ENCODE data around the gene NOTCH3.

The NOTCH3 gene

DNA sequence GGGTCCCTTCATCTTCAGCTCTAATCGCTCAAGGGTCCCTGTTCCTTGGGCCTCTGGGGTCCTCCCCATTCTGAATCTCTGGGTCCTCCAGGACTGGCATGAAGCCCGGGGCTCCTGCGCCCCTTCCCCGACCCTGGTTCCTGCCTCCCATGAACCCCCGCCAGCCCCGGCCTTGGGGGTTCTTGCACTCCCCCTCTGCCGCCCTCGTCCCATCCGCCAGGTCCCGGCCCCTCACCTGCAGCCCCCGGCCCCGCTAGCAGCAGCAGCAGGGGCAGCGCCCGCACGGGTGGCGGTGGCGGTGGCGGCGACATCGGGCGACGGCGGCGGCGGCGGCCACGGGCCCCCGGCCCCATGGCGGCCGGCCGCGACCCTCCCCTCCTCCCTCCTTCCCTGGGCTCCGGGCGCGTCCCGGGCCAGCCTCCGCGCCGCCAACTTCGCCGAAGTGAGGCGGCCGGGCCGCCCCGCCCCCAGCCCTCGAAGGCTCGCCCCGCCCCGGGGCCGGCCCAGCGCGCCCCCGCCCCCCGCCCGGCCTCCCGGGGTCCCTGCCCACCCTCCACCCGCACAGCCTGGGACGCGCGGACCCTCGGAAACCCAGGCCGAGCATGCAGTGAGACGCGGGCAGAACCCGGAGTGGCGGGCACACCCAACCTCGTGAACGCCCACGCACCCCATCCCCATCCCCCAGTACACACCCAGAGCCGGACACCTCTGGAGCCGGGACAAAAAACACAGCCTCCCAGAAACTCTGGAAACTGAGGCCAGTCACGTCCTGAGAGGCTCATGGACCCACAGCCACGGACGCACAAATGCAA is at the start of gene NOTCH3:
TSS of gene NOTCH3 (minus strand) at position 443 of the 812 bp plus-strand sequence. CDS start at position 353, 90 bp downstream.
- no peaks in the 10 kb centered on the region for H3K27me3 ChIP-seq (ENCODE audit: control insufficient read depth, insufficient read depth, low read length)
- H3K9me3 ChIP-seq (ENCODE audit: control insufficient read depth, insufficient read depth, low read length) = no peaks in the 10 kb centered on the region
- peak within 1 kb of the TSS; percentile 79 for H3K9ac ChIP-seq (ENCODE audit: low read depth, low read length)
- H3K36me3 ChIP-seq (ENCODE audit: control insufficient read depth, insufficient read depth, low read length) = peaks cover 5% of the 10 kb centered on the region
- peak within 1 kb of the TSS; percentile 91 for H3K4me3 ChIP-seq (ENCODE audit: low read depth, low read length)
- H3K4me1 ChIP-seq (ENCODE audit: control insufficient read depth, insufficient read depth, low read length) = peaks cover 8% of the 10 kb centered on the region

DNA sequence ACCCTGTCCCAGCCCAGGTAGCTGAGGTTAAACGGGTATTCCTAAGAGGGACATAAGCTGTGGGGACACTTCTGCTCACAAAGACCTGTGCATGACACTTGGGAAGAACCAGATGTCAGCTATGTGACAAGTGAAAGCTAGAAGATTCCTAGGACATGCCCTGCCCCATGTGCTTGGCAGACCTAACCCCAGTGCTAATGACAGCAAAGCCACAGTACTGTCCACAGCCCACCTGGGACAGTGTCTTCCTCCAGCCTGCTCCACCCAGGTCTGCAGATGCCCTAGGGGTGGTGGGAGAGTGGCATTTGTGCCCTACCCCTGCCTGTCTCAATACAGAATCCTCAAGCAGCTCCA is 49.8 kb upstream of the NOTCH3 start:
- Histone ChIP-seq H3K36me3 (ENCODE audit: control insufficient read depth, insufficient read depth, low read length) (peaks cover 71% of the 10 kb centered on the region), H3K4me3 (ENCODE audit: low read depth, low read length) (no peak overlapping the region), H3K9me3 (ENCODE audit: control insufficient read depth, insufficient read depth, low read length) (no peaks in the 10 kb centered on the region), H3K9ac (ENCODE audit: low read depth, low read length) (no peak overlapping the region), H3K27me3 (ENCODE audit: control insufficient read depth, insufficient read depth, low read length) (no peaks in the 10 kb centered on the region), H3K4me1 (ENCODE audit: control insufficient read depth, insufficient read depth, low read length) (peaks cover 4% of the 10 kb centered on the region)

DNA sequence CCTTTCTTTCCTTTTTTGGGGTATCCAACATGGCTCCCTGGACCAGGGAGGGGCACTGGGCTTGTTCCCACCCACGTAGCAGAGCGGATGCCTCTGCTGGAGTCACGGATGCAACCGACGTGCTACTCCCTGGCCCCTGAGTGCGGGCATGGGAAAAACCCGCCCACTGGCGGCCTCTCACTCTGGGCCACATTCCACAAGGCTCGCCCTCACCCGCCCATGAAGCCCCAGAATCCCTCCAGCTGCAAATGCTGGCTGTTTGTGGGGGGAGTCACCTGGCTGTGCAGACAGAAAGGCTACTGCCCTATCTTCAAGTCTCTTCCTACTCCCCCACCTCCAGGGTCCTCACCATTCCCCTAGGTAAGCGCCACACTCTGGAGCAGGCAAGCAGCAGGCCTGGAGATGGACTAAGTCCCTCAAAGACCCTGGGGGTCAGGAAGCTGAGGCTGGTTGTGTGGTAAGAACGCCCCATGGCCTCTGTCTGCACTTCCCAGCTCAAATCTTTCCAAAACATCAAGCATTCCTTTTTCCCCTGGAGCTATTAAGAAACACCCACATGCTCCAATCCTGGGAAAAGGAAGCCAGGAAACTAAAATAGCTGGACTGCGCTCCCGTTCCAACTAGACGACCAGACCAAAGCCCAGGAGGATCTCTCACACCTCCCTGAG is 49.3 kb upstream of the NOTCH3 start:
- Histone ChIP-seq H3K27me3 (ENCODE audit: control insufficient read depth, insufficient read depth, low read length) (no peaks in the 10 kb centered on the region), H3K4me1 (ENCODE audit: control insufficient read depth, insufficient read depth, low read length) (peaks cover 4% of the 10 kb centered on the region), H3K9me3 (ENCODE audit: control insufficient read depth, insufficient read depth, low read length) (no peaks in the 10 kb centered on the region), H3K4me3 (ENCODE audit: low read depth, low read length) (no peak overlapping the region), H3K36me3 (ENCODE audit: control insufficient read depth, insufficient read depth, low read length) (peaks cover 71% of the 10 kb centered on the region), H3K9ac (ENCODE audit: low read depth, low read length) (no peak overlapping the region)

DNA sequence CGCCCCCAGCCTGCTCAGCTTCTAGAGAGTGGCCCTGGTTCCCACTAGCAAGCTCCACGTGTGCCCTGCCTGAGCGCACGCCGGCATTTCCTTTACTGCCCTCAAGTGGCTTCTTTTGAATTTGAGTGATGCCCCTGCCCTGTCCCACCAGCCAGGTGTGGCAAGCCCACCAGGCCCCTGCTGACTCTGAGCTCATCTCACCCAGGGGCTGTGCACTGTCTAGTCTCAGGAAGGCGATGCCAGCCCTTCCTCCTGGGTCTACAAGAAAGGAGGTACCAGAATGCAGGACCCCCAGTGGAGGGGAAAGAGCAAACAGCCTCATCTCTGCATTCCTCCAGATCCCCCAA is 48.7 kb upstream of the NOTCH3 start:
- Histone ChIP-seq H3K9me3 (ENCODE audit: control insufficient read depth, insufficient read depth, low read length) (no peaks in the 10 kb centered on the region), H3K9ac (ENCODE audit: low read depth, low read length) (no peak overlapping the region), H3K27me3 (ENCODE audit: control insufficient read depth, insufficient read depth, low read length) (no peaks in the 10 kb centered on the region), H3K4me3 (ENCODE audit: low read depth, low read length) (no peak overlapping the region), H3K4me1 (ENCODE audit: control insufficient read depth, insufficient read depth, low read length) (peaks cover 4% of the 10 kb centered on the region), H3K36me3 (ENCODE audit: control insufficient read depth, insufficient read depth, low read length) (peaks cover 71% of the 10 kb centered on the region)

DNA sequence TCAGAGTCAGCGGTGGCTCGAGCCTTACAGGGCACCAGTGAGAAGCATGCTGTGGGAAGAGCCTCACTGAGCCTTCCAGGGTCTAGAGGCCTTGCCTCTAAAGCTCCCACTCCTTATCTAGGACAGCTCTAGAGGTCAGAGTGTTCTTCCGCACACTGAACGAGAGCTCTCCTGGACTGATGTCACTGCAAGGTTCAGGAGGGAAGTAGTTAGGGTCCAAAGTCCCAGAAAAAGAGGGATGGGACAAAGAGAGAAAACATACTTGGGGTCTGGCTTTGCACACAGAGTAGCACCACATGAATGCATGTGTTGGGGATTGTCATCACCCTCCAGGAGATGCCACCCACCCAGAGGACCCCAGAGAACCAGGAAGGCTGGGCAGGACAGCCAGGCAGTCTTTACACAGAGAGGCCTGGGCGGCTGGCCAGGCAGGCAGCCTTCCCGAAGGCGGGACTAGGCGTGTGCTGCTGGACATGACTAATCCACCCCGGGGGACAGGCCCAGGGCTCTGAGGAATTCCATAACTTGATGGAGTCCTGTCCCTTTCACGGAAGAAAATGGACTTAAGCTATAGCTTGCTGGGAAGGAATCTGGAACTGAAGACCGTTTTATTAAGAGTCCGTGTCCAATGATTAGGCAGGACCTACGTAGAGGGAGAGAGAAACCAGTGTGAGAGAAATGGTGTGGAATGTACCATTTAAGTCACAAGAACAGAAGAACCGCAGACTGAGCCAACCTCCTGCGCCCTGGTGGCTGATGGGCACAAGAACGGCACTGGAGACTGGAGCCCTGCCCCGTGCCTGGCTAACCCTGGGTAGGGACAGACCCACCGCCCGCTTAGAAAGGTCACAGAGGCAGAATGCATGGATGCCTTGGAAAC is 48.1 kb upstream of the NOTCH3 start:
- Histone ChIP-seq H3K9me3 (ENCODE audit: control insufficient read depth, insufficient read depth, low read length) (no peaks in the 10 kb centered on the region), H3K27me3 (ENCODE audit: control insufficient read depth, insufficient read depth, low read length) (no peaks in the 10 kb centered on the region), H3K4me1 (ENCODE audit: control insufficient read depth, insufficient read depth, low read length) (peaks cover 4% of the 10 kb centered on the region), H3K4me3 (ENCODE audit: low read depth, low read length) (no peak overlapping the region), H3K9ac (ENCODE audit: low read depth, low read length) (no peak overlapping the region), H3K36me3 (ENCODE audit: control insufficient read depth, insufficient read depth, low read length) (peaks cover 70% of the 10 kb centered on the region)

DNA sequence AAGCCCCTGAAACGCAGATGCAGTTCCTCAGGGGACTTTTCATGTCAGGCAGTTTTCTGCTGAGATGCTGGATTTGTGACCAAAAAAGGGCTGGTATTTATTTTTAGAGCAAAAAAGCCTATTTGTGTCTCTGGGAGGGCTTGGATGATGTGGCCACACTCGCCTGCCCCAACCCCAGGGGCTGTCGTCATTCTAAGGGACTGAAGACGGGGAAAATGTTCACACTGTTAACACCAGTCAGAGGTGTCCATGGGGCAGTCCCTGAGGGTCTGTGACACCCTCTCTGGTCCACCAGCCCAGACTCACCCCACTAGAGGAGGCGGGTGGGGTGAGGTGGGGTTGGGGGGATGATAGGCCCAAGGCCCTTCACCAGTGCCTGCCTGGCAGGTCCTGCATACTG is 47.3 kb upstream of the NOTCH3 start:
- H3K4me1 ChIP-seq (ENCODE audit: control insufficient read depth, insufficient read depth, low read length) = peaks cover 4% of the 10 kb centered on the region
- H3K27me3 ChIP-seq (ENCODE audit: control insufficient read depth, insufficient read depth, low read length) = no peaks in the 10 kb centered on the region
- no peaks in the 10 kb centered on the region for H3K9me3 ChIP-seq (ENCODE audit: control insufficient read depth, insufficient read depth, low read length)
- no peak overlapping the region for H3K9ac ChIP-seq (ENCODE audit: low read depth, low read length)
- peaks cover 69% of the 10 kb centered on the region for H3K36me3 ChIP-seq (ENCODE audit: control insufficient read depth, insufficient read depth, low read length)
- no peak overlapping the region for H3K4me3 ChIP-seq (ENCODE audit: low read depth, low read length)

DNA sequence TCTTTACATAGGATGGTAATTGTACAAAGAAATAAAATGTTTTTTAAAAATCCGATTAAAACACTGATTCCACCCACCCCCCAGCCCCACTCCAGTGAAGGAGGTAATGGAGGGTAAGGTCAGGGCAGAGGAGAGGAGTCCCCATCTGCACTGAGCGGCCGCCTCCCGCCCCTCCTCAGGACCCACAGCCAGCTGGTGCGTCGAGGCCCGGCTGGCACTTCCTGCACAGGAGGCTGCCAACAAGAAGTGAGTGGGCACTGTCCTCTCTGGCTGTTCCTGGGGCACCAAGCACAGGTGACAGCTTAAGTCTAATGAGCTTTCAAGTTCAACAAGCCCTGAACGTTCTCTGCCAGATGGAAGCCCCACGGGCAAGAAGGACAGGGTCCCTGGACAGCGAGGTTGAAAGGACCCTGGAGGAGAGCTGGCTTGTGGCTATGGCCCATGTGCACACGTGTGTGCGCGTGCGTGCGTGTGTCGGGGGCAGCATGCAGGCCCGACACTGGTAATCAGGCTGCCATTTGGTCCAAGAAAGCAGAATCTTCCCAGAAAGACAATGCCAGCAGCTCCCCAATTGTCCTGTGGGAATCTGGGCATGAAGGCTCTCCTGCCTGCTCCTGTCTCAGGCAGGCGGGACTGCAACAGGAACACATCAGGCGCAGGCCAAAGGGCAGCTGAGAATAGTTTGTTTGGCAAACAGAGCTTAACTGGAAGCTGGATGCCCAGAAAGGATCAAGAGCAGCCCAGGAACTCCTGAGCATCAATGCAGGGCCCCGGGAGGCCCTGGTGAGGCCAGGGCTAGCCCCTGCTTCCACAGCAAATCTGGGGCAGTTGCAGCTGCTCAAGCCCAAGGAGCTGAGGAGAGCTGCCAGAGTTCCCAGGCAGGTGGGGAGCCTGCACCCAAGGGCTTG is 46.6 kb upstream of the NOTCH3 start:
- Histone ChIP-seq H3K4me1 (ENCODE audit: control insufficient read depth, insufficient read depth, low read length) (peaks cover 4% of the 10 kb centered on the region), H3K27me3 (ENCODE audit: control insufficient read depth, insufficient read depth, low read length) (no peaks in the 10 kb centered on the region), H3K4me3 (ENCODE audit: low read depth, low read length) (no peak overlapping the region), H3K9me3 (ENCODE audit: control insufficient read depth, insufficient read depth, low read length) (no peaks in the 10 kb centered on the region), H3K9ac (ENCODE audit: low read depth, low read length) (no peak overlapping the region), H3K36me3 (ENCODE audit: control insufficient read depth, insufficient read depth, low read length) (peaks cover 68% of the 10 kb centered on the region)

DNA sequence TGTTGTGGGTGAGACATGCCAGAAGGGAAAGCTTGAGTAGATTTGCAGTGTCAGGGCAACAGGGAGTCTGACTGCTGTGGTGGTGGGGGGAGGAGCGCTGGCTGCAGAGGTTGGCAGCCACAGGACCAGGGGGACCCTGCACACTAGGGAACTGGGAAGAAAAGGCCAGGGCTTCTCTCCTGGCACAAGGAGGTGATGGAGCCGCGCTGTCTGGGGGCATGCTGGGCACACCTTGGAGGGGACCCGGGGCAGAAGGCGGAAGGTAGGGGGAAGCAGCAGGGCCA is 45.3 kb upstream of the NOTCH3 start:
- no peaks in the 10 kb centered on the region for H3K4me1 ChIP-seq (ENCODE audit: control insufficient read depth, insufficient read depth, low read length)
- no peak overlapping the region for H3K4me3 ChIP-seq (ENCODE audit: low read depth, low read length)
- H3K36me3 ChIP-seq (ENCODE audit: control insufficient read depth, insufficient read depth, low read length) = peaks cover 70% of the 10 kb centered on the region
- H3K9ac ChIP-seq (ENCODE audit: low read depth, low read length) = no peak overlapping the region
- no peaks in the 10 kb centered on the region for H3K27me3 ChIP-seq (ENCODE audit: control insufficient read depth, insufficient read depth, low read length)
- H3K9me3 ChIP-seq (ENCODE audit: control insufficient read depth, insufficient read depth, low read length) = no peaks in the 10 kb centered on the region

DNA sequence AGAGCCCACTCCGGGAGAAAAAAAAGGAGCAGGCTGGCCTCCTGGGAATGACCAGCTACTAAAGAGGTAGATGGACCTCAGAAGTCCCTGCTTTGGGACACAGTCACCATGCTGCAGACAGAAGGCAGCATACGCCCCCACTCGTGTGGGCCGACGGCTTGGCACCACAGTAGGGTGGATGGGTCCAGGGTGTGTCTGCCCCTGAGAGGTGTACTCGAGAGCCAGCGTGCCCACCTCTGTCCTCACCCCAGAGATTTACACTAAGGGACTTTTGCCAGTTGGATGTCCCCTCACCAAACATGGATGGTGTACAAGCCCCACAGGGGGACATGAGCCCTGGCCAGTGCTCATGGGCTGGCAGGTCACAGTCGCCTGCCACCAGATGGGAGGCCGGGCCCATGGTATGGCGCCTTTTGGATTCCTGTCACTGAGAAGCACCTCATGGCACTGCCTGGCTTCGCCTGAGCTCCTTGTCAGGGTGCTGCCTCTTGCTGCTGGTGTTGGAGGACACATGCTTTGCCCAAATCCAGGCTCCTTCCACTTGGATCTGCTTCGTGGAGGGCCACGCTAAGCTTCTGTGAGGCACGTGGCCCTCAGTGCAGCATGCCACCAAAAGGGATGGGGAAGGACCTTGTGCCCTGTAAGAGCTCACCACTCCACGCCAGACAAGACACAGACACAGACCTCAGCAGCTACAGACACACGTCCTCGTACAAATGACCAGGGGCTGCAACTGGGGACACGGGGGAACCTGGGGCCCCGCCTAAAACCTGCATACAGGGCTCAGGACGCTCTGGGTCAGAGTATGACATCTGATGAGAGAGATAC is 44.8 kb upstream of the NOTCH3 start:
- Histone ChIP-seq H3K9me3 (ENCODE audit: control insufficient read depth, insufficient read depth, low read length) (no peaks in the 10 kb centered on the region), H3K27me3 (ENCODE audit: control insufficient read depth, insufficient read depth, low read length) (no peaks in the 10 kb centered on the region), H3K4me1 (ENCODE audit: control insufficient read depth, insufficient read depth, low read length) (no peaks in the 10 kb centered on the region), H3K36me3 (ENCODE audit: control insufficient read depth, insufficient read depth, low read length) (peaks cover 71% of the 10 kb centered on the region), H3K9ac (ENCODE audit: low read depth, low read length) (no peak overlapping the region), H3K4me3 (ENCODE audit: low read depth, low read length) (no peak overlapping the region)

DNA sequence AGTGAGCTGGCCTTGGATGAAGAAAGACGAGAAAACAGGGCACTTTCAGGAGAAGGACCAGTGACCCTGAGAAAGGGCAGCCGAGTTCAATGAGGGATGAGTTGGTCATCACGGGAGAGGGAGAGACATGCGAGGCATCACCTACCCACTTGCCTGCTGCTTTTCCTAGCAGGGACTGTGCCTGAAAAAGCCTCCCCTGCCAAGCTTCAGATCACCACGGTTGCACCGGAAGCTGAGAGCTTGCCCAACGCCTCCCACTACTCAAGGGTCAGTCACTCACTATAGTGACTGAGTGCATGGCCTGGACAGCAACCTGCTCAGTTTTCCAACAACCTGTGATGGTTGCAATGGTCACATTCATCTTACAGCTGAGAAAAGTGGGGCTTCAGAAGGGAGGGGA is 44.0 kb upstream of the NOTCH3 start:
- no peak overlapping the region for H3K9ac ChIP-seq (ENCODE audit: low read depth, low read length)
- H3K4me1 ChIP-seq (ENCODE audit: control insufficient read depth, insufficient read depth, low read length) = no peaks in the 10 kb centered on the region
- H3K27me3 ChIP-seq (ENCODE audit: control insufficient read depth, insufficient read depth, low read length) = no peaks in the 10 kb centered on the region
- H3K9me3 ChIP-seq (ENCODE audit: control insufficient read depth, insufficient read depth, low read length) = no peaks in the 10 kb centered on the region
- no peak overlapping the region for H3K4me3 ChIP-seq (ENCODE audit: low read depth, low read length)
- H3K36me3 ChIP-seq (ENCODE audit: control insufficient read depth, insufficient read depth, low read length) = peaks cover 77% of the 10 kb centered on the region

Measured in iPS-15b (cell line).